Astrocyte of the spinal cord (primary cell): ENCODE data around the gene CLIP2.

Source experiments
- DNase-seq: peaks from one replicate; pipeline ENCODE4 v3.0.0; 2011; ENCODE audit warnings: low read depth, low spot score
- H3K4me3 ChIP-seq: 2 replicates; pipeline ENCODE4 v1.5.1; 2011; ENCODE audit warnings: low read depth, mild to moderate bottlenecking, low read length, moderate library complexity
- in situ Hi-C: cut with HindIII; loops from 2 replicates; pipeline ENCODE4 v1.10.0; 2017; ENCODE audit warnings: low sequenced_read_pairs
- TF ChIP-seq, protein P1 (sequence below): IDR thresholded peaks from 2 replicates; pipeline ENCODE4 v1.5.1; 2012; ENCODE audit warnings: low read depth, mild to moderate bottlenecking, low read length, inconsistent platforms

Gene CLIP2

DNA sequence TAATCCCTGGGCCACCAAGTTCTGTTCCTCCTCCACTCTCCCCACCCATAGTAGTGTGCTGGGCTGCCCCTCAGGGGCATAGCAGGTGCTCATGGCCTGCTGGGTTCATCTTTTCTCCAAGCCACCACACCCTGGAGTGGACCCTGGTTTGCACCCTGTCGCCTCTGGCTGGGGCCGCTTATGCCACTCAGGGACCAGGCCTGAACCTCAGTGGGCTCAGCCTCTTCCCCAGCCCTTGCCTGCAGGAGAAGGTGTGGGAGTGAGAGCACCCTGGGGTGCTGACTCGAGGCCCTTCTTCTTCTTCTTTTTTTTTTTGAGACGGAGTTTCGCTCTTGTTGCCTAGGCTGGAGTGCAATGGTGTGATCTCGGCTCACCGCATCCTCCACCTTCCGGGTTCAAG lies 10.2 kb downstream of the CLIP2 start:
- in situ Hi-C loops: no loop called here
- H3K4me3 ChIP-seq: no peak overlapping the region
- DNase-seq: no peak
- TF ChIP-seq, protein P1, sequence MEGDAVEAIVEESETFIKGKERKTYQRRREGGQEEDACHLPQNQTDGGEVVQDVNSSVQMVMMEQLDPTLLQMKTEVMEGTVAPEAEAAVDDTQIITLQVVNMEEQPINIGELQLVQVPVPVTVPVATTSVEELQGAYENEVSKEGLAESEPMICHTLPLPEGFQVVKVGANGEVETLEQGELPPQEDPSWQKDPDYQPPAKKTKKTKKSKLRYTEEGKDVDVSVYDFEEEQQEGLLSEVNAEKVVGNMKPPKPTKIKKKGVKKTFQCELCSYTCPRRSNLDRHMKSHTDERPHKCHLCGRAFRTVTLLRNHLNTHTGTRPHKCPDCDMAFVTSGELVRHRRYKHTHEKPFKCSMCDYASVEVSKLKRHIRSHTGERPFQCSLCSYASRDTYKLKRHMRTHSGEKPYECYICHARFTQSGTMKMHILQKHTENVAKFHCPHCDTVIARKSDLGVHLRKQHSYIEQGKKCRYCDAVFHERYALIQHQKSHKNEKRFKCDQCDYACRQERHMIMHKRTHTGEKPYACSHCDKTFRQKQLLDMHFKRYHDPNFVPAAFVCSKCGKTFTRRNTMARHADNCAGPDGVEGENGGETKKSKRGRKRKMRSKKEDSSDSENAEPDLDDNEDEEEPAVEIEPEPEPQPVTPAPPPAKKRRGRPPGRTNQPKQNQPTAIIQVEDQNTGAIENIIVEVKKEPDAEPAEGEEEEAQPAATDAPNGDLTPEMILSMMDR: no peak

DNA sequence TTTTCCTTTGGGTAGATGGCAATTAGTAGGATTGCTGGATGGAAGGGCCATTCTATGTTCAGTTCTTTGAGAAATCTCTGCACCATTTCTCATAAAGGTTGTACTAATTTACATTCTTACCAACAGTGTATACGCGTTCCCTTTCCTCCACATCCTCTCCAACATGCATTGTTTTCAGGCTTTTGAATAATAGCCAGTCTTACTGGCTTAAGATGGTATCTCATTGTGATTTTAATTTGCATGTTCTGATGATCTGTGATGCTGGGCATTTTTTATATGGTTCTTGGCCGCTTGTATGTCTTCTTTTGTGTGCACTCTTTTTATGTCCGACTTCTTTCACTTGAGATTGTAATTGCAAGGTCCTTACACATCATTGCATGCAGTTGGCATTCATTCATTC lies 11.7 kb downstream of the CLIP2 start:
- TF ChIP-seq, protein P1: no peak
- H3K4me3 ChIP-seq: no peak overlapping the region
- in situ Hi-C loops: no loop called here
- DNase-seq: no peak

DNA sequence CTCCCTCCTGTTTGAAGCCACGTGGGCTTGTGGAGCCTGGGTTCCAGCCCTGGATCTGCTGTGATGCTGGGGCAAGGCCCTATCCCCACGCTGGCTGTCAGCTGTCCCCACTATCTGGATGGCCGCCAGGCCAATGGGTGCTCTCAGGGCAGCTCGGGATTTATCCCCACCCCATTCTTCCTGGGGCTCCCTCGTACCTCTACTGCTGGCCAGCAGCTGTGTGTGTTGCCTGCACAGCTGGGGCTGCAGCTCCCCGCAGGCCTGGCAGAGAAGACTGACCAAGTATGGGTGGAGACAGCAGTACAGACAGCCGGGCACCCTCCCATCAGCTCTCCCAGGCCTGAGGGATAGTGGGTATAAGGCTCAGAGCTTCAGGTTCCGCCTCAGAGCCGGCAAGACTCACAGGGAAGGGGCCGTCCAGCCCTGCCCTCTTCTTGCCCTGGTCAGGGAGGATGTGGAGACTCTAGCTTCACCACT lies 13.6 kb downstream of the CLIP2 start:
- H3K4me3 ChIP-seq: no peak overlapping the region
- TF ChIP-seq, protein P1: no peak
- in situ Hi-C loops: no loop called here
- no peak for DNase-seq

DNA sequence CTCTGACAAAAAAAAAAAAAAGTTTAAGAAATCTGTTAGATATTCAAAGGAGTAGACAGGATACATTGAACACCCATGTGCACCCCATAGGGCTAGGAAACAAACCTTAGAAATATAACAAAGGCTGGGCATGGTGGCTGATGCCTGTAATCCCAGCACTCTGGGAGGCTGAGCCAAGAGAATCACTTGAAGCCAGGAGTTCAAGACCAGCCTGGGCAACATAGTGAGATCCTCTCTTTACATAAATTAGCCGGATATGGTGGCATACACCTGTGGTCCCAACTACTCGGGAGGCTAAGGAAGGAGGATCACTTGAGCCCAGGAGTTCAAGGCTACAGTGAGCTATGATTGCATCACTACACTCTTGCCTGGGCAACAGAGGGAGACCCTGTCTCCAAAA lies 15.3 kb downstream of the CLIP2 start:
- in situ Hi-C loops: no loop called here
- H3K4me3 ChIP-seq: no peak overlapping the region
- TF ChIP-seq, protein P1: no peak
- no peak for DNase-seq

DNA sequence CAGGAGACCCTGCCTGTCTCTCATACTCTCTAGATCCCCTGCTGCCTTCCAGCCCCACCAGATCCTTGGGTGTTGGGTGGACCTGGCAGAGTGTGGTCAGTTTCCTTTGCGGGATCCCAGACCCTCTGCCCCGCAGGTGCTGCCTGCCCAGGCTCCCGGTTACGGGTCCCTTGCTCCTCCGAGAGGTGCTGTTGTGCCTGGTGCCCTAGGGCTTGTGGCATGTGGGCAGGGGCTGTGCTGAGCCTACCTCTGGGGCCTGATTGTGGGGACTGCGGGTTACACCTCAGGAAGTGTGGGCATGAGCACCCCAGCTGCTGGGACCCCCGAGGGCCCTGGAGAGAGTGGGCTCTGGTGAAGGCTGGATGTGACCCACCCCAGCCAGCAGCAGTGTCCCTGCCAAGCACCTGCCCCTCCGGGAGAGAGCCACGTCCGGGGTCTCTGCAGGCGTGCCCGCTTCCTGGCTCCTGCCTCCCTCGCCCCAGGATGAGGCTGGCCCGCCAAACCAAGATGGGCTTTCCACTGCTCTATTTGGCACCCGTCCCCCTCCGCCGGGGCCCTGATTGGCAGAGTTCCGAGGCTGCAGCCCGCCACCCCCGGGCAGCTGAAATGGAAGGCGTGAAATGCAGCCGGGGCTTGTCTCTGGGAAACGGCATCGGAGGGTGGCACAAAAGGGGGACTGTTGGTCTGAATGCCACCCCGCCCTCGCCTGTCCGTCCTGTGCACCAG lies 17.0 kb downstream of the CLIP2 start:
- in situ Hi-C loops: no loop called here
- no peak overlapping the region for H3K4me3 ChIP-seq
- DNase-seq: no peak
- TF ChIP-seq, protein P1: no peak

DNA sequence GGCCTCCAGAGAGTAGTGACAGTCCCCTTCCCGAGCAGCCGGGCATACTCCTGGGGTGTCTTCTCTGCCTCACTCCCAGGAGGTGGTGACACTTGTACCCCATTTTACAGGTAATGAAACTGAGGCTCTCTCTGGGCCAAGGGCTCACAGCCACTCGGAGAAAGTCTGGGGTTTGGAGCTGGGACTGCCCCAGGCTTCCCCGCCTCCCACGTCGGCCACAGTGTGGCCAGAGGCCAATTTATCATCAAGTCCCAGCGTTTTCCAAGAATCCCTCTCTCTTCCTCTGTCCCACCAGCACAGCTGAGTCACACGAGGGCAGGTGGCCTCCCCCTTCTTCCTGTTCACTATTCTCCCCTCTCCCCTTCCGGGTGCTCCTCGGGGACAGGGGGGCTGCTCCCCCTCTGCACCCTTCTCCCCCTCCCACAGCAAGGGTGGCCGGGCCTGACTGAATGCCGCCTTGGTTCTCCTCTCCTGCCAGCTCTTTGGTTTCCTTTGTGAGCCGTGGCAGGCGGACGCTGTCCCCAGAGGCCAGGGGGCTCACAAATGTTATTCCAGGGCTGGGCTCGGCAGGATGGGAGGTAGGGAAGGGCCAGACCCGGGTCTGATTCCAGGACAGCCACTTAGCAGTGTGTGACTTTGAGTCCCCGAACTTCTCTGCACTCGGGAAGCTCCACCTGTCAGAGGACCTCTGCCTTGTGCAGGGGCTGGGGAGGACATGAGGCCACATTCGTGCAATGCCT lies 17.7 kb downstream of the CLIP2 start:
- in situ Hi-C loops: no loop called here
- TF ChIP-seq, protein P1: no peak
- DNase-seq: peak; percentile 75
- no peak overlapping the region for H3K4me3 ChIP-seq
